ENCODE data around the gene LAIR1.

- no peak for TF ChIP-seq CTCF (conservative IDR thresholded peaks at IDR 0.05)
- TF ChIP-seq ZFX (IDR thresholded peaks at IDR 0.05): no peak
Observed at GRCh38 chr19:54392105-54392504, 27.4 kb upstream of the LAIR1 start.
